WTC11 (cell line): ENCODE data around the gene KRI1. TPM values are rescaled to one million over a fixed set of nuclear protein-coding genes. Genes with fewer than 3 reads are reported as not detected.

Experiments used
- ATAC-seq: fragments of 200-7000 bp; cut with Tn5 transposase; 2 replicates; pipeline ENCODE4 v1.10.0; 2021; ENCODE audit warnings: mild to moderate bottlenecking, moderate library complexity
- CTCF ChIA-PET: fragments of 300-600 bp; sonication (Branson Sonifier 250); formaldehyde crosslinking; loops from one replicate; lab custom pipeline; 2021; ENCODE audit warnings: antibody characterized with exemption; lab: Charles Lee
- POLR2A ChIA-PET: fragments of 350-600 bp; sonication (Branson Sonifier 250); formaldehyde crosslinking; loops from one replicate; lab custom pipeline; 2021; ENCODE audit warnings: antibody characterized with exemption; lab: Charles Lee
- DNase-seq: peaks from one replicate; pipeline ENCODE4 v3.0.0; 2021; ENCODE audit warnings: low spot score
- H3K27ac Mint-ChIP-seq: 2 replicates; pipeline ENCODE4 v1.8.0; 2021; ENCODE audit warnings: mixed read lengths
- H3K27me3 Mint-ChIP-seq: 2 replicates; pipeline ENCODE4 v1.8.0; 2021; ENCODE audit warnings: low read depth, mild to moderate bottlenecking, moderate library complexity, mixed read lengths
- H3K36me3 Mint-ChIP-seq: 2 replicates; pipeline ENCODE4 v1.8.0; 2021; ENCODE audit warnings: mixed read lengths
- H3K4me1 Mint-ChIP-seq: 2 replicates; pipeline ENCODE4 v1.8.0; 2022; ENCODE audit warnings: mixed read lengths
- H3K4me3 Mint-ChIP-seq: 2 replicates; pipeline ENCODE4 v1.8.0; 2021; ENCODE audit warnings: mild to moderate bottlenecking, moderate library complexity, mixed read lengths
- H3K9me3 Mint-ChIP-seq: 2 replicates; pipeline ENCODE4 v1.8.0; 2021; ENCODE audit warnings: mixed read lengths
- ARID4B ChIP-seq: sonication (generic); formaldehyde crosslinking; IDR thresholded peaks from 2 replicates; pipeline ENCODE4 v1.8.0; 2023; ENCODE audit warnings: missing genetic modification reagents, mild to moderate bottlenecking, borderline replicate concordance
- ATF1 ChIP-seq: sonication (generic); formaldehyde crosslinking; IDR thresholded peaks from 2 replicates; pipeline ENCODE4 v1.8.1; 2023; ENCODE audit warnings: mild to moderate bottlenecking, moderate library complexity, missing genetic modification reagents
- ELF4 ChIP-seq: sonication (generic); formaldehyde crosslinking; IDR thresholded peaks from 2 replicates; pipeline ENCODE4 v1.8.1; 2022; ENCODE audit warnings: low read depth, mild to moderate bottlenecking, moderate library complexity, missing genetic modification reagents
- FOXJ3 ChIP-seq: sonication (generic); formaldehyde crosslinking; IDR thresholded peaks from 2 replicates; pipeline ENCODE4 v1.9.0; 2021; ENCODE audit warnings: missing genetic modification reagents, mild to moderate bottlenecking, borderline replicate concordance
- FOXP1 ChIP-seq: sonication (generic); formaldehyde crosslinking; IDR thresholded peaks from 2 replicates; pipeline ENCODE4 v1.8.0; 2022; ENCODE audit warnings: missing genetic modification reagents, mild to moderate bottlenecking, moderate library complexity, borderline replicate concordance
- HMGXB4 ChIP-seq: sonication (generic); formaldehyde crosslinking; IDR thresholded peaks from 2 replicates; pipeline ENCODE4 v1.8.1; 2023; ENCODE audit warnings: mild to moderate bottlenecking, moderate library complexity, missing genetic modification reagents
- JAZF1 ChIP-seq: fragments of 250-450 bp; sonication (Bioruptor Pico); IDR thresholded peaks from 2 replicates; pipeline ENCODE4 v1.9.0; 2021; ENCODE audit warnings: moderate library complexity, mild to moderate bottlenecking, inconsistent platforms
- MAX ChIP-seq: sonication (generic); formaldehyde crosslinking; IDR thresholded peaks from 2 replicates; pipeline ENCODE4 v1.8.0; 2022; ENCODE audit warnings: mild to moderate bottlenecking, missing genetic modification reagents
- MYBL2 ChIP-seq: sonication (generic); formaldehyde crosslinking; IDR thresholded peaks from 2 replicates; pipeline ENCODE4 v1.8.1; 2023; ENCODE audit warnings: mild to moderate bottlenecking, moderate library complexity, missing genetic modification reagents
- NFE2L1 ChIP-seq: sonication (generic); formaldehyde crosslinking; IDR thresholded peaks from 2 replicates; pipeline ENCODE4 v1.8.1; 2023; ENCODE audit warnings: missing genetic modification reagents
- NFYB ChIP-seq: sonication (generic); formaldehyde crosslinking; conservative IDR thresholded peaks from 2 replicates; pipeline ENCODE4 v1.8.0; 2022; ENCODE audit warnings: low read depth, missing genetic modification reagents
- PRDM15 ChIP-seq: sonication (generic); formaldehyde crosslinking; IDR thresholded peaks from 2 replicates; pipeline ENCODE4 v1.8.0; 2022; ENCODE audit warnings: missing genetic modification reagents
- PREB ChIP-seq: sonication (generic); formaldehyde crosslinking; IDR thresholded peaks from 2 replicates; pipeline ENCODE4 v1.8.1; 2022; ENCODE audit warnings: mild to moderate bottlenecking, missing genetic modification reagents, moderate library complexity, borderline replicate concordance
- RELA ChIP-seq: sonication (generic); formaldehyde crosslinking; IDR thresholded peaks from 2 replicates; pipeline ENCODE4 v1.8.1; 2022; ENCODE audit warnings: missing genetic modification reagents, mild to moderate bottlenecking, borderline replicate concordance
- SMAD4 ChIP-seq: sonication (generic); formaldehyde crosslinking; IDR thresholded peaks from 2 replicates; pipeline ENCODE4 v1.8.0; 2022; ENCODE audit warnings: mild to moderate bottlenecking, missing genetic modification reagents
- SP1 ChIP-seq: sonication (generic); formaldehyde crosslinking; conservative IDR thresholded peaks from 2 replicates; pipeline ENCODE4 v1.8.1; 2022; ENCODE audit warnings: missing genetic modification reagents
- ZBTB21 ChIP-seq: sonication (generic); formaldehyde crosslinking; IDR thresholded peaks from 2 replicates; pipeline ENCODE4 v1.8.1; 2023; ENCODE audit warnings: mild to moderate bottlenecking, missing genetic modification reagents, borderline replicate concordance
- ZNF219 ChIP-seq: sonication (generic); formaldehyde crosslinking; IDR thresholded peaks from 2 replicates; pipeline ENCODE4 v1.8.0; 2023; ENCODE audit warnings: missing genetic modification reagents, mild to moderate bottlenecking, borderline replicate concordance
- ZNF281 ChIP-seq: sonication (generic); formaldehyde crosslinking; IDR thresholded peaks from 2 replicates; pipeline ENCODE4 v1.8.0; 2023; ENCODE audit warnings: mild to moderate bottlenecking, missing genetic modification reagents
- ZNF423 ChIP-seq: fragments of 250-450 bp; sonication (Bioruptor Pico); IDR thresholded peaks from 2 replicates; pipeline ENCODE4 v2.1.2; 2022; ENCODE audit warnings: mild to moderate bottlenecking, moderate library complexity
- ZNF671 ChIP-seq: fragments of 250-450 bp; sonication (Bioruptor Pico); IDR thresholded peaks from 2 replicates; pipeline ENCODE4 v1.8.0; 2021; ENCODE audit warnings: mild to moderate bottlenecking
- total RNA-seq: library from RNA; stranded (reverse); gene quantifications from 3 replicates; pipeline ENCODE4 v1.2.3, GENCODE V29; 2021

Gene KRI1
- total RNA-seq, 1 experiment from 2014 or later, result 43.6 TPM

GRCh38 chr19:10568826-10569651 lies 3.2 kb upstream of the KRI1 start, which contains the start of gene CDKN2D:
TSS of gene CDKN2D (minus strand) at chr19:10568979. CDS start at chr19:10568653, 326 bp downstream.
- ChIA-PET CTCF (interaction anchor here (0.6 to 4.2 kb wide), 17 partner anchors 12 to 794 kb away, joined by 3 to 20 read pairs (median 4); no protein-coding TSS in a partner anchor), POLR2A (no interaction called here)
- H3K27ac Mint-ChIP-seq, result peak within 1 kb of the TSS; percentile 100
- DNase-seq, result peak; percentile 100
- ATAC-seq, result peak; percentile 81
- peaks cover 19% of the 10 kb centered on the region for H3K27me3 Mint-ChIP-seq
- H3K4me3 Mint-ChIP-seq, result peak within 1 kb of the TSS; percentile 94
- no peaks in the 10 kb centered on the region for H3K9me3 Mint-ChIP-seq
- peaks cover 35% of the 10 kb centered on the region for H3K4me1 Mint-ChIP-seq
- H3K36me3 Mint-ChIP-seq, result 0 out of 2 replicates have a peak, but pooled peaks cover 3% of the 10 kb centered on the region
- TF ChIP-seq ELF4 (CRISPR knock-in tag) (0 out of 2 replicates have a peak, but pooled peaks have one; percentile 31), FOXJ3 (CRISPR knock-in tag) (no peak), JAZF1 (CRISPR knock-in tag) (no peak), MYBL2 (CRISPR knock-in tag) (peak; percentile 95), ATF1 (CRISPR knock-in tag) (no peak), ZBTB21 (CRISPR knock-in tag) (peak; percentile 55; the same call in 1 of the 2 replicates), SMAD4 (CRISPR knock-in tag) (no peak), RELA (CRISPR knock-in tag) (no peak), FOXP1 (no peak), ZNF281 (CRISPR knock-in tag) (peak; percentile 64; the same call in 1 of the 2 replicates), PREB (CRISPR knock-in tag) (no peak), PRDM15 (no peak), ZNF423 (CRISPR knock-in tag) (no peak), ARID4B (peak; percentile 40; the same call in 1 of the 2 replicates), NFE2L1 (no peak; the same call in 1 of the 2 replicates), MAX (CRISPR knock-in tag) (peak; percentile 76), NFYB (CRISPR knock-in tag) (peak; percentile 87), ZNF219 (CRISPR knock-in tag) (no peak), SP1 (CRISPR knock-in tag) (peak; percentile 91), ZNF671 (CRISPR knock-in tag) (no peak), HMGXB4 (peak; percentile 43; the same call in 1 of the 2 replicates)
